GM20431 (cell line): Measurements from ENCODE around the gene SORD.
"Not testable (repeated sequence)": the region's sequence is repeated elsewhere in the genome, so short reads cannot be mapped to it uniquely, and the experiment has no call there.

Source experiments
- in situ Hi-C: fragments of 300-500 bp; cut with MseI, MboI; formaldehyde crosslinking; loops from one replicate; pipeline ENCODE4 v1.15.0; 2020; ENCODE audit warnings: low sequenced_read_pairs; ENCODE audit not compliant: unreplicated experiment

SORD gene

GRCh38 chr15:45050587-45050986 lies 27.6 kb downstream of the SORD start:
- in situ Hi-C loops: no loop called here

- in situ Hi-C loops: not testable (repeated sequence)
These were observed 29.7 kb downstream of the SORD start for GRCh38 chr15:45052676-45053075.

- in situ Hi-C loops: not testable (repeated sequence)
These were observed 36.0 kb downstream of the SORD start for GRCh38 chr15:45058690-45059675.

GRCh38 chr15:45062301-45062700 lies 39.3 kb downstream of the SORD start:
- in situ Hi-C loops: not testable (repeated sequence)

GRCh38 chr15:45064386-45064785 lies 41.4 kb downstream of the SORD start:
- in situ Hi-C loops: no loop called here

GRCh38 chr15:45069942-45070360 lies 47.0 kb downstream of the SORD start:
- in situ Hi-C loops: not testable (repeated sequence)

GRCh38 chr15:45073602-45074001 lies 50.6 kb downstream of the SORD start:
- in situ Hi-C loops: not testable (repeated sequence)

- in situ Hi-C loops: not testable (repeated sequence)
These were observed 52.7 kb downstream of the SORD start for GRCh38 chr15:45075440-45076320.

GRCh38 chr15:45077391-45077790 lies 54.4 kb downstream of the SORD start:
- in situ Hi-C loops: not testable (repeated sequence)

GRCh38 chr15:45079201-45079600 lies 56.2 kb downstream of the SORD start:
- in situ Hi-C loops: not testable (repeated sequence)

- in situ Hi-C loops: not testable (repeated sequence)
These were observed 56.7 kb downstream of the SORD start for GRCh38 chr15:45079628-45080246.

GRCh38 chr15:45080593-45080992 lies 57.6 kb downstream of the SORD start:
- in situ Hi-C loops: not testable (repeated sequence)

GRCh38 chr15:45082412-45082811 lies 59.4 kb downstream of the SORD start:
- in situ Hi-C loops: not testable (repeated sequence)

GRCh38 chr15:45083223-45083622 lies 60.2 kb downstream of the SORD start:
- in situ Hi-C loops: no loop called here

- in situ Hi-C loops: no loop called here
These were observed 61.2 kb downstream of the SORD start for GRCh38 chr15:45084163-45084562.

GRCh38 chr15:45087513-45087912 lies 64.5 kb downstream of the SORD start:
- in situ Hi-C loops: no loop called here

GRCh38 chr15:45088801-45089711 lies 66.1 kb downstream of the SORD start:
- in situ Hi-C loops: no loop called here

GRCh38 chr15:45089712-45090373 lies 66.8 kb downstream of the SORD start:
- in situ Hi-C loops: no loop called here

- in situ Hi-C loops: no loop called here
These were observed 68.2 kb downstream of the SORD start for GRCh38 chr15:45091161-45091560.
